C1 segment of cervical spinal cord (tissue), 14 donors: ENCODE measurements around the gene C6orf62.
"Not testable (repeated sequence)": the region's sequence is repeated elsewhere in the genome, so short reads cannot be mapped to it uniquely, and the experiment has no call there.

Experiments used
- DNase-seq, 14 donors: peaks; one replicate each; lab custom pipeline; 2025; lab: John Stamatoyannopoulos, UW

C6orf62 gene

DNA sequence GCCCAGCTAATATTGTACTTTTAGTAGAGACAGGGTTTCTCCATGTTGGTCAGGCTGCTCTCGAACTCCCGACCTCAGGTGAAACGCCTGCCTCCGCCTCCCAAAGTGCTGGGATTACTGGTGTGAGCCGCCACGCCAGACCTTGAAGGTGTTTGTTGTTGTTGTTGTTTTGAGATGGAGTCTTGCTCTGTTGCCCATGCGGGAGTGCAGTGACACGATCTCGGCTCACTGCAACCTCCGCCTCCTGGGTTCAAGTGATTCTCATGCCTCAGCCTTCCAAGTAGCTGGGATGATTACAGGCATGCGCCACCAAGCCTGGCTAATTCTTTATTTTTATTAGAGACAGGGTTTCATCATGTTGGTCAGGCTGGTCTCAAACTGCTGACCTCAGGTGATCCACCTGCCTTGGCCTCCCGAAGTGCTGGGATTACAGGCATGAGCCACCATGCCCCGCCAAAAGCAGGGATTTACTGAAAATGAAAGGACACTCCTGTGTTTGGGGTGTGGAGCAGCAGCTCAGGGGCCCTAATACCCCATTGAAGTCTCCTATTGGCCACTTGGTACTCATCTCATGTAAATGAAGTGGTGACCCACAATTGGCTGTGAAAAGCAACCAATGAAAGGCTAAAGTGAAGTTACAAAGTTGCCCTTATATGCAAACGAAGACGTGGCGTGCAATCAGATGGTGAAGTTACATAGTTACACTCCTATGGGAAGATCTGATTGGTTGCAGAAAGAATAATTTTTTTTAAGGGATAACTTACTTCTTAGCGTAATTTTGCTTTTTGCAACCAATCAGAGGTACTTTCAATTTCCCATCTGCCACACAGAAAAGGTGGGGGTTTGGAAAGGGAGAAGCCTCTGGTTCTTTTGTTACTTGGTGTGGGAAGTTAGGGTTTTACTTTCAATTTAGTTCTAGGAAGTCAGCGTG, 50.6 kb downstream of the C6orf62 start:
- DNase-seq = not testable (repeated sequence)

DNA sequence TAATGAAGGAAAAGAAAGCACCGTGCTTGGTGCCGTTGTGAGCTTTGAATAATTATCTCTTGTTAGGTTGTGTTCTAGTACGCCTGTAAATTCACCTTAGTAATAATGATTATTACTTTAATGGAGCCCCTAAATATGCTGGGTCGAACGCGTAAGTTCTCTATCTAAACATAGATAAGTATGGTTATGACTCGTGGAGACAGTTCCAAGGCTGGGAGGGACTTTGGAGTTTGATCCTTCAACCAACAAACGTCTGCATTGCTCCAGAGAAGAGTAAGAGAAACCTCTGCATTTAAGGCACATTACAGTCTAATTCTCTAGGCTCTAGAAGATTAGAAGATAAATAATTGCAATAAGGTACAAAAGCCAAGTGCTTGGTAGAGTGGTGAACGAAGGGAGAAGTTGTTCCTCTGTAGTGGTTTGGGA, 51.6 kb downstream of the C6orf62 start:
- peak in 1 of 14 donors; percentile 46 for DNase-seq

DNA sequence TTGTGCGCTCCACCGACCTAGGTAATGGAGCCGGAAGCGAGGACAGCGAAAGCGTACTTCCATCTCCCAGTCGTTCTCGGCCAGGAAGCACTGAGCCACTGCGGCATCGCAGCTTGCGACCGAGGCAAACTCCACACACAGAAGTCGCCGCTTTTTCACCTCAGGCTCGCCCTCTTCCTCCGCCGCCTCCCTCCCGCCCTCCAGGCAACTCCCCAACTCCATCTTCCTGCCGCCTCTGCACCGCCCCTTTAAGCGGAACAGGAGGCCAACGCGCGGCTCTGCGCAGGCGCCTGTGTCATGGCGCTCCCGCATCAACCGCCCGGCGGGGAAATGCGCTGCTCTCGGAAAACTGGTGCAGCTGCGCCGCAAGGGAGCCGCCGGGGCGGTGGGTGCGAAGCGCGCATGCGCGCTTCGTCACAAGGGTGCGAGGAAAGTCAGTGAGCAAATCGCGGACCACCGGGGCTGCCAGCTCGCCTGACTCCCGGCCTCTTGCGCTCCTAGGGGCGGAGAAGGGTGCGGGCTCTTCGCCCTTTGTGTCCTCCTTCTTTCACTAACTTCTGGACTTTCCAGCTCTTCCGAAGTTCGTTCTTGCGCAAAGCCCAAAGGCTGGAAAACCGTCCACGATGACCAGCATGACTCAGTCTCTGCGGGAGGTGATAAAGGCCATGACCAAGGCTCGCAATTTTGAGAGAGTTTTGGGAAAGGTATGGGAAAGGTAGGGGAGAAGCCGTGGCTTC, 52.1 kb downstream of the C6orf62 start, which contains the start of the genes ACOT13 and TDP2:
Gene ACOT13 (plus strand): TSS at position 437 of the 737 bp plus-strand sequence. CDS start 187 bp downstream, at position 624.
Gene TDP2 (minus strand): TSS at position 259 of the 737 bp plus-strand sequence. CDS start 37 bp downstream, at position 222.
- peak; percentile 75 to 97 (median 93) for DNase-seq

DNA sequence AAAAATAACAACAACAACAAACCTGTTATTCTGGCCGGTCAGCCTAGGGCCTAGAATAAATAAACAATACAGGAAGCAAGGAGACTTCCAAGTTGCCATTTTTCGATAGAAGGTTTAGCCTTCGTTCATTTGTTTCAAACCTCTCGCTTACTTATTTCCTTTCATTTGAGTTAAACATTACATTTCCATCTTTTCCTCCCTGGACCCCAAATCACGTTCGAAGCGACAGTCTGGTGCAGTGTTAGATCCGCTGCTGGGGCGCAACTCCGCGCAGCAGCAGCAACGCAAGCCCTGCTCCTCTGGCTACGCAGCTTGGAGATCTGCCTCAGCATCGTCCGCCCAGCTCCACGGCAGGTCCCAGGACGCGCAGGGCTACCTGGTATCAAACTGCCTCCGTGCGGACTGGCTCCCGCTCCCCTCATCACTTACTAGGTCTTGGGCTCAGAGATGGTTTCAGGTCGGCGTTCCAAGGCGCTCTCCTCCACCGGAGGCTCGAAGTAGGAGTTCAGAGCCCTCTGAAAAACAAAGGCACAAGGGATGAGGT, 52.8 kb downstream of the C6orf62 start:
- DNase-seq = peak in 3 of 14 donors; percentile 34 to 66 (median 56)

DNA sequence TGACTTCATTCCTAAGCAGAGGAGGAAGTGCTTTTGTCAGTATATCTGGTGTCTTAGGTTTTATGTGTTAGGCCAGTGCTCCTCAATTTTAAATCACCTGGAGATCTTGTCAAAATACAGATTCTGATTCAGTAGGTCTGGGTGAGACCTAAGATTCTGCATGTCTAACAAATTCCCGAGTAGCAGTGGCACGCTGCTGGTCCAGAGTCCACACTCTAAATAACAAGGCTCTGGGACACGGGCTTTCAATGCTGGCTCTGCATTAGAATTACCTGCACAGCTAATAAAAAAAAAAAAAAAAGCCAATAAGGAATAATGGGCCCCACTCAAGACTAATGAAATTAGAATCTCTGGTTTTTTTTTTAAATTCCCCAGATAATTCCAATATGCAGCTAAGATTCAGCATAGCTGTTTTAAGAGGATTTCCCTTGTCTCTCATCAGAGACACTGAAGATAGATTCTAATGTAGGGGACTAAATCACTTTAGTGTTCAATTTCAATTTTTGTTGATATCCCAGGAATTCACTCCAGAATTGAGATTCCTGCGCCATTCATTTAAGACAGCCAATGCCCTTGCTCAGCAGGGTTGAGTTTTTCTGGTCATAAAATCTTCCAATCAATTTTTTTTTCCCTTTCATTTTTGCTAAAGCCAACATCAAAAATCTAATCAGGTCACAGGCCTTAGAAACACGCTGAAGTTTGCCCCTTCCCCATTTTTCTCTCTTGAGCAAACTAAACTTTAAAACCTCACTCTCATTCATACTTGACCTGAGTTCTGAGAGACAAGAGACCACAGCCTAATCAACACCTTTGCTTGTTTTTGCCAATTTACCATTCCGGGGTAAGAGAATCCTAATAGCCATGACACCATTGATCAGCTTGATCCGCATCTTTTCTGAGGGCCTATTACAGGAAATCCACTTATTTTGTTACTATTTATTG, 54.6 kb downstream of the C6orf62 start:
- DNase-seq = no peak

DNA sequence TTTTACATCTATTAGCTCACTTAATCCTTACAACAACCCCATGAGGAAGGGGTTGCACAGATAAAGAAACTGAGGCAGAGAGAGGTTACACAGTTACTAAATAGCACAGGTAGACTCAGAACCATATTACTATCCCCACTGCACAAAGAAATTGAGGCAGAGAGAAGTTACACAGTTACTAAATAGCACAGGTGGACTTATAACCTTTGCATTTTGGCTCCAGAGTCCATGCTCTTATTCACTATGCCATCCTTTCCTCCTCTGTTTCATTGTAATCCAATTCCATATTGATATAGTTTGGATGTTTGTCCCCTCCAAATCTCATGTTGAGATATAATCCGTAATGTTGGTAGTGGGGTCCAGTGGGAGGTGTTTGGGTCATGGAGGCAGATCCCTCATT, 55.8 kb downstream of the C6orf62 start:
- DNase-seq = no peak

DNA sequence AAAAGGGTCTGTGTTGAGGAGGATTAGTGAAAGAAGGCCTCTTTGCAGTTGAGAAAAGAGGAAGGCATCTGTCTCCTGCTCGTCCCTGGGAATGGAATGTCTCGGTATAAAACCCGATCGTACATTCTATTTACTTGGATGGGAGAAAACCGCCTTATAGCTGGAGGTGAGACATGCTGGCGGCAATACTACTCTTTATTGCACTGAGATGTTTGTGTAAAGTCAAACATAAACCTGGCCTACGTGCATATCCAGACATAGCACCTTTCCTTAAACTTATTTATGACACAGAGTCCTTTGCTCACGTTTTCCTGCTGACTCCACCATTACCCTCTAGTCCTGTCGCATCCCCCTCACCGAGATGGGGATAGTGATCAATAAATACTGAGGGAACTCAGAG, 56.7 kb downstream of the C6orf62 start:
- DNase-seq = no peak

DNA sequence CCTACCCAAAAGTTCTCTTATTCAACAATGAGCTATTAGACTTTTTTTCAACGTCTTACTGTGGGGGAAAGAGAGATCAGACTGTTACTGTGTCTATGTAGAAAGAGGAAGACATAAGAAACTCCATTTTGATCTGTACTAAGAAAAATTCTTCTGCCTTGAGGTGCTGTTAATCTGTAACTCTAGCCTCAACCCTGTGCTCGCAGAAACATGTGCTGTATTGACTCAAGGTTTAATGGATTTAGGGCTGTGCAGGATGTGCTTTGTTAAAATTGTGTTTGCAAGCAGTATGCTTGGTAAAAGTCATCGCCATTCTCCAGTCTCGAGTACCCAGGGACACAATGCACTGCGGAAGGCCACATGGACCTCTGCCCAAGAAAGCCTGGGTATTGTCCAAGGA, 57.2 kb downstream of the C6orf62 start:
- DNase-seq = not testable (repeated sequence)

DNA sequence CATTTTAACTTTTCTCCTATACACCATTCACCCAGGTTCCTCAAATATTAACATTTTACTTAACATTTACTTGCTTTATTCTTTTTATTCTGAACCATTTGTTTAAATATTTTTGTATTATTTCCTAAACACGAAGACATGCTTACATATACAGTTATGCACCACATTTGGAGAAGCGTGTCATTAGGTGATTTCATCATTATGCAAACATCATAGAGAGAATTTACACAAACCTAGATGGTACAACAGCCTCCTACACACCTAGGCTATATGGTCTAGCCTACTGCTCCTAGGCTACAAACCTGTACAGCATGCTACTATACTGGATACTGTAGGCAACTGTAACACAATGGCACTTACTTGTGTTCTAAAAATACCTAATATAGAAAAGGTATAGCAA, 58.8 kb downstream of the C6orf62 start:
- no peak for DNase-seq

DNA sequence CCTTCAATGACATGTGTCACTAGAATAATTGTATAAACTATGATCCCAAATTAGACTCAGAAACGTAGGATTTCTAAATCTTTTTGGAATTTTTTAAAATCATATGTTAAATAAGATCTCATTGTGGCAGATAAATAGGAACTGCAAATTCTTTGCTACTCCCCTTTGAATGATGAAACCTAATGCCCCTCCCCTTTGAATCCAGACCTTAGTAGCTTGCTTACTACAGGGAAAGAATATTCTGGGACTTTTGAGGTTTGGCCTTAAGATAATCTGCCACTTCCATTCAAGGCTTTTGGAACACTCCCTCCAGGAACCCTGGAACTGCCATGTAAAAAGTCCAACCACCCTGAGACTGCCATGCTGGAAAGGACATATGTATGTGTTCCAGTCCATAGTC, 59.4 kb downstream of the C6orf62 start:
- no peak for DNase-seq

DNA sequence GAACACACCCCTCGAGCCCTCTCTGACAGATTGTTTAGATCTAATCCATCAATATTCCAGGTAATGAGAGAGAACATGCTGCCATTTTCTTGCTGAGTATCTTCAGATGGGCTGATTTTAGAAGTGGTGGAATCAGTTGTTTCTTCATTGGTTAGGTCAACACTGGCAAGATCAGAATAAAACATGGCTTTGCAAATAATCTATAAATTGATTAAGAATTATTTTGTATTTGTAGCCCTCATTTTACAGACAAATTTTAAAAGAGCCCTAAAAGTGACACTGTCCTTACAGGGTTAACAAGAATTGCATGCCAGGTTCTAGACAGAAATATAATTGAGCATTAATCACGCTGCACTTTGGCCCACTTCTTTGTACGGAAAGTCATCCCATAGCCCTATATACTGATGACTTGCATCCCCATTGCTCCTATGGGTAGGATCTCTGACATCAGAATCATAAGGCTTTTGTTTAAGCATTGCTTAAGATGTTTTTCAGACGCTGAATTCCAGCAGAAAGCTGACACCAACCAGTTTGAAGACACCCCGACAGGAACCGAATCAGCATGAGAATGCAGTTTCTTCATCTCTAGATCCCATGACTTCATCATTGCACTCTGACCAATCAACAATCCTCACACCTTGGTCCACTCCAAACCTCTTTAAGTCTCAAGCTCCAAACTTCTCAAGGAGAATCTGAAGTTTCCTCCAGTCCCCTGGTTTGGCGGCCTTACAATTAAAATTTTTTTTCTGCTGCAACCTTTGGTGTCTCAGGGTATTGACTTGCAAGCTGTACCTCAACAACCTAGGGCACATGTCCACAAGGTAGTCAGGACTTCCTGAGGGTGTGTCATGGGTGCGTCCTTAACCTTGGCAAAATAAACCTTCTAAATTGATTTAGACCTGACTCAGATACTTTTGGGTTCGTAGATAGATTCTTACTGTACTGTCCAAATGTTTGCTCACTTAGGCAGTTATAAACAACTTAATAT, 60.1 kb downstream of the C6orf62 start:
- no peak for DNase-seq

DNA sequence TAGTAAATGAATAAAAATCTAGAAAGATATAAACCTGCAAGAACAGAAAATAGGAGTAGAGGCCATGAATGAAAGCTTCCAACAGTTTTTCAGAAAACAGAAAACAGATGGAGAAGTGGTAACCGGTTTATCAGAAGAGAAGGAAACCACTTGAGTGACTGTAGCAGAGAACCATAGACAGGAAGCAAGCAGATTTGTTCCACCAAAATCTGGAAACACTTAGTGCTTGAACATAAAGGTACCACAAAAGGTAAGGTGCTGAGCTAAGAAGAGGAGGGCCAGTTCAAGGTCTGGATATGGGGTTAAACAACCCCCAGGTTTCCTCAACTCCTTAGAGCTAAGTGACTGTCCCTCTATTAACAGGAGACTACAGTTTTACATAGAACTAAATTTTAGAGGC, 63.7 kb downstream of the C6orf62 start:
- no peak for DNase-seq
